Glutamatergic neuron (in vitro differentiated cells): Measurements from ENCODE around the gene PRDM10. TPM values are rescaled to one million over a fixed set of nuclear protein-coding genes. Genes with fewer than 3 reads are reported as not detected.

ENCODE experiments used
- DNase-seq: peaks from one replicate; pipeline ENCODE4 v3.0.0; 2022
- H3K27ac Mint-ChIP-seq: one replicate; pipeline ENCODE4 v1.8.0; 2020; ENCODE audit warnings: mild to moderate bottlenecking, mixed read lengths, inconsistent platforms; ENCODE audit not compliant: unreplicated experiment
- H3K27me3 Mint-ChIP-seq: one replicate; pipeline ENCODE4 v1.8.0; 2020; ENCODE audit warnings: mild to moderate bottlenecking, moderate library complexity, mixed read lengths, inconsistent platforms; ENCODE audit not compliant: unreplicated experiment
- H3K36me3 Mint-ChIP-seq: one replicate; pipeline ENCODE4 v1.8.0; 2020; ENCODE audit warnings: mild to moderate bottlenecking, mixed read lengths, inconsistent platforms; ENCODE audit not compliant: unreplicated experiment
- H3K4me1 Mint-ChIP-seq: one replicate; pipeline ENCODE4 v1.8.0; 2020; ENCODE audit warnings: mild to moderate bottlenecking, low read depth, mixed read lengths, inconsistent platforms; ENCODE audit not compliant: unreplicated experiment
- H3K4me3 Mint-ChIP-seq: one replicate; pipeline ENCODE4 v1.8.0; 2020; ENCODE audit warnings: mild to moderate bottlenecking, mixed read lengths, inconsistent platforms; ENCODE audit not compliant: unreplicated experiment
- H3K9me3 Mint-ChIP-seq: one replicate; pipeline ENCODE4 v1.8.0; 2020; ENCODE audit warnings: mild to moderate bottlenecking, moderate library complexity, mixed read lengths, inconsistent platforms; ENCODE audit not compliant: unreplicated experiment
- CTCF ChIP-seq: fragments of 200-600 bp; sonication (generic); IDR thresholded peaks from one replicate; pipeline ENCODE4 v1.5.0; 2021; ENCODE audit not compliant: partially characterized antibody, unreplicated experiment
- total RNA-seq: library from RNA; stranded (reverse); fragmentation: NEBNext Ultra II Directional; extraction: Animal tissue kit (Norgen Biotek cat#: 25700); gene quantifications from one replicate; pipeline ENCODE4 v1.2.1, GENCODE V29; 2021; ENCODE audit not compliant: unreplicated experiment

Gene PRDM10
- total RNA-seq, 1 donor from 2014 or later: 19.8 TPM

GRCh38 chr11:129918361-129918760, 84.3 kb downstream of the PRDM10 start:
- no peaks in the 10 kb centered on the region for H3K36me3 Mint-ChIP-seq
- no peak overlapping the region for H3K27ac Mint-ChIP-seq

GRCh38 chr11:129917231-129917630, 85.4 kb downstream of the PRDM10 start:
- Mint-ChIP-seq H3K9me3 (no peaks in the 10 kb centered on the region), H3K4me1 (no peaks in the 10 kb centered on the region), H3K27me3 (no peaks in the 10 kb centered on the region), H3K27ac (no peak overlapping the region), H3K36me3 (no peaks in the 10 kb centered on the region), H3K4me3 (no peak overlapping the region)
- no peak for TF ChIP-seq CTCF
- no peak for DNase-seq

More at GRCh38 chr11:129918361-129918760, 84.3 kb downstream of the PRDM10 start:
- Mint-ChIP-seq H3K9me3 (no peaks in the 10 kb centered on the region), H3K4me1 (peaks cover under 1% of the 10 kb centered on the region), H3K4me3 (no peak overlapping the region), H3K27me3 (no peaks in the 10 kb centered on the region)
- no peak for DNase-seq
- no peak for TF ChIP-seq CTCF

- H3K4me3 Mint-ChIP-seq: no peak overlapping the region
- no peaks in the 10 kb centered on the region for H3K4me1 Mint-ChIP-seq
Observed at GRCh38 chr11:129911298-129911697, 91.3 kb downstream of the PRDM10 start.

GRCh38 chr11:129910360-129910759, 92.3 kb downstream of the PRDM10 start:
- Mint-ChIP-seq H3K36me3 (no peaks in the 10 kb centered on the region), H3K4me1 (no peaks in the 10 kb centered on the region), H3K4me3 (no peak overlapping the region), H3K9me3 (no peaks in the 10 kb centered on the region), H3K27ac (no peak overlapping the region), H3K27me3 (no peaks in the 10 kb centered on the region)
- no peak for DNase-seq
- no peak for TF ChIP-seq CTCF

More at GRCh38 chr11:129911298-129911697, 91.3 kb downstream of the PRDM10 start:
- Mint-ChIP-seq H3K36me3 (no peaks in the 10 kb centered on the region), H3K27ac (no peak overlapping the region), H3K27me3 (no peaks in the 10 kb centered on the region), H3K9me3 (no peaks in the 10 kb centered on the region)
- DNase-seq: no peak
- no peak for TF ChIP-seq CTCF

- no peak overlapping the region for H3K4me3 Mint-ChIP-seq
- H3K4me1 Mint-ChIP-seq: no peaks in the 10 kb centered on the region
- DNase-seq: no peak
- H3K9me3 Mint-ChIP-seq: no peaks in the 10 kb centered on the region
- TF ChIP-seq CTCF: no peak
- no peaks in the 10 kb centered on the region for H3K36me3 Mint-ChIP-seq
- no peaks in the 10 kb centered on the region for H3K27me3 Mint-ChIP-seq
- no peak overlapping the region for H3K27ac Mint-ChIP-seq
Observed at GRCh38 chr11:129905402-129905801, 97.2 kb downstream of the PRDM10 start.
